Activated CD8-positive, alpha-beta memory T cell treated with anti-CD3 and anti-CD28 coated beads for 4 hours (primary cell): ENCODE data around the gene CFAP77.
"Not testable (repeated sequence)": the region's sequence is repeated elsewhere in the genome, so short reads cannot be mapped to it uniquely, and the experiment has no call there.

Source experiments
- DNase-seq, 2 donors: peaks; one replicate each; pipeline ENCODE4 v3.0.0-alpha.2; 2020; ENCODE audit warnings: low read depth in 2 of 2

Gene CFAP77

DNA sequence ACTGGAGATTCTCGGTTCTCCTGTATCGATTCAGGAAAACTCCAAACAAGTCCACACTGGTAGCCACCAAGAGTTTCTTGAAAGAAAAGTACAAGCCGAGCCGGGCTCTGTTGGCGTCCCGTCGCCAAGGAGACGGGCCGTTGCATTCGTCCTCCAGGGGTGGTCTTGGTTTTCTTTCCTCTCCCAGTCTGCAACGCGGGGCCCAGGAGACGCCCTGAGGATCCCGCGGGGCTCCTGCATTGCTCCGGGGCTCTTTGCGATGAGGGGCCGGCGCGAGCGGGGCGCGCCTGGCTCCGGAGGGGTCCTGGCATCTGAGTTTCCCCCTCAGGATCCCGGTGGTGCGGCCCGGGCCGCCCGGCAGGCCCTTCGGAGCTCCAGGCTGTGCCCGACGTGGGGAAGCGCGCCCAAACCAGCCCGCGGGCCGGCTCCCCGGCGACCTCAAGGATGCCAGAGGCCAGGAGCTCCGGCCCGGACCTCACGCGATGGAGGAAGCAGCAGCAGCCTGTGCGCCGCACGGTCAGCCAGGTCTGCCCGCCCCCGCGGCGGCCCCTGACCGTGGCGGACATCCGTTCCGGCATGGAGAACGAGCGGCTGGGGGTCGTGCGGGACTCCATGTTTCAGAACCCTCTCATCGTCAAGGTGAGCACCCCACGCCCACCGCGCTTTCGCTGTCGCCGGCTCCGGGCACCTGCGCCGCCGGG is at the start of gene CFAP77:
Gene CFAP77, plus strand, starts transcription at position 384 of the 701 bp plus-strand sequence. Its CDS starts 61 bp downstream, at position 445.
- DNase-seq = no peak

DNA sequence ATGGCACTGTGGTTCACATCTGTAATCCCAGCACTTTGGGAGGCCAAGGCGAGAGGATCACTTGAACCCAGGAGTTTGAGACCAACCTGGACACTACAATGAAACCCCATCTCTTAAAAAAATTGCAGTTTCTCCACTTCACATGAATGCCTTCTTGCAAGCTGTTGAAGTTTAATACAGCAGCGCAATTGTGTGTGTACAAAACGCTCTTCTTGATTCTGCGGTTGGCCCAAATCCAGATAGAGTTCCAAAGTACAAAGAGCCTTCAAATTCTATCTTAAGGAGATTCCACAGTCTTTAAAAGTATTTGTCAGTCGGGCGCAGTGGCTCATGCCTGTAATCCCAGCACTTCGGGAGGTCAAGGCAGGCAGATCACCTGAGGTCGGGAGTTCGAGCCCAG is 45.9 kb upstream of the CFAP77 start:
- no peak for DNase-seq

DNA sequence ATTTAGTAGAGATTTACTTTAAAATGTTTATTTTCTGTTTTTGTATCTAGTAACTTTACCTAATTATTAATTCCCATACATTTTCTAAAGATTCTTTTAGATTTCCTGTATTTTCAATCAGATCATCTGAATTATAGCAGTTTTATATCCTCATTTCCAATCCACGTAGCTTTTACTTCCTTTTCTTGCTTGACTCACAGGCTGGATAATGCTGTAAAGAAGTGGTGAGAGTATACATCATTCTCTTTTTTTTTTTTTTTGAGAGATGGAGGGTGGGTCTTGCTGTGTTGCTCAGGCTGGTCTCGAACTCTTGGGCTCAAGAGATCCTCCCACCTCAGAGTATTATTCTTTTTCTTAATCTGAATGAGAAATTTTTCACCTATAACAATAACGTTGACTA is 44.0 kb upstream of the CFAP77 start:
- DNase-seq = no peak

DNA sequence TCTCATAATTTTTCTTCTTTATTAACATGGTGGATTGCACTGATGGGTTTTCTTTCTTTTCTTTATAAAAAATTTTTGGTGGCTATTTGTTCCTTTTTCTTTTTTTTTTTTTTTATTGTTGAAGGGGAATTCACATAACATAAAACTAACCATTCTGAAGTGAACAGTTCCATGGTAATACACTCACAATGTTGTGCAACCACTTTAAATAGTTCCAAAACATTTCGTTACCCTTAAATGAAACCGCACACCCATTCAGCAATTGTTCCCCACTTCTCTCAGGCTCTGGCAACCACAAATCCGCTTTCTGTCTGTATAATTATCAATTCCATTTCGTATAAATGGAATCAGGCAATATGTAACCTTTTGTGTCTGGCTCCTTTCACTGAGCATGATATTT is 43.5 kb upstream of the CFAP77 start:
- no peak for DNase-seq

DNA sequence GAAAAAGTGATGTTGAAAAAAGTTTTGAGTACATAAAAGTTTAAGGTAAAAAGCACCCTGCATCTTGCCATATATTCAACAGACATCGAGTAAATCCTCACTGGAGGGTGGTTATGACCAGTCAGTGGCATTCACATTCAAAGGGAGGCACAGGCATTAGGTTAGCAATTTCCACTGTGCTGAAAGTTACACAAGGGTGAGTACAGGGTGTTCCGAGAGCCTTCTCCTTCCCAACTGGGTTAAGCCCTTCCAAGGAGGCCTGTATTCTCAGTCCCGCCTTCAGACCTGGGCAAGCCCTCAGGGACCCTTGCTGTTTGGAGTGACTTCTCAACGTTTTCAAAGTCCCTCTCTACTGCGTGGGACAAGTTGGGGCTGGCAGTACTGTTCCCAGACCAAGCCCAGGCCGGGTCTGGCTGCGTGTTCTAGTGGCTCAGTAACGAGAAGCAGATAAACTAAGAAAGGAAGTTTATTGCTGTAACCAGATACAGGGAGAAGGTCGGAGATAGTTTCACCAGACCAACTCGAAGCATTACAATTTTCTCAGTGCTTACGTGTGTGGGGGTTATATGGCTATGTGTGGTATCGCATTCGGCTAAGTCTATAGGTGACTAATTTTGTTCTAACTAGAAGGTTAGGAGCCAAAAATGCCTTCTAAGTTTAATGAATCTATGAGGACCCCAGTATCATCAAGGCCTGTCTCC is 42.2 kb upstream of the CFAP77 start:
- no peak for DNase-seq

DNA sequence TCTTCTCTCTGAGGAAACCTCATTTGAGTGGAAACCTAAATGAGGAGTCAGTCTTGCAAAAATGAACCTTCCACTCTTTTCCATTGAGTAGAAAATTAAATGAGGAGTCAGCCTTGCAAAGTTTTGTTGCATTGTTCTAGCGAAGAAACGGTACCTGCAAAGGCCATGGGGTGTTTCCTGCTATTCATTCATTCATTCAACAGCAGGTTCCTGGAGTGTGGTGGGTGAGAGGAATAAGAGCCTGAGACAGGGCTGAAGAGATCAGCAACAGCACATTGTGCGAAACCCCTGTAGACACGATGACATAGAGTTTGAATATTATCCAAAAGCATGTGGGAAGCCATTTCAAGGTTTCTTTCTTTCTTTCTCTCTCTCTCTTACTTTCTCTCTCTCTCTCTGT is 40.6 kb upstream of the CFAP77 start:
- no peak for DNase-seq

DNA sequence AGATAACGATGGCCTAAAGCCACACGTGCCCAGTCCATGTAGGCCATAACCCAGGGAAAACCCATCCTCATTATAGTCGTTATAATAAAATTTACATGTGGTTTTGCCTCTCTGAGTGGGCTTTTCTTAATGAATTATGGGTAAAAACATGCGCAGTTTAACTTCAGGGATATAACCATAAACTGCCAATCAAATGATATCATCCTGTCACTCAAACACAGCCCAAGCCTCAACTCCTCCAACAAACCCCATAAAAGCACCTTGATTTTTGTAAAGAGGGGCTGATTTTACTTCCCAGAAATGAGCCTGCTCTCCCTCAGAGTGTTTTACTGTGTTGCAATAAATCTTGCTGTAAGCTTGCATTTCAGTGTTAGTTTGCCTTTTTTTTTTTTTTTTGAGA is 39.4 kb upstream of the CFAP77 start:
- no peak for DNase-seq

DNA sequence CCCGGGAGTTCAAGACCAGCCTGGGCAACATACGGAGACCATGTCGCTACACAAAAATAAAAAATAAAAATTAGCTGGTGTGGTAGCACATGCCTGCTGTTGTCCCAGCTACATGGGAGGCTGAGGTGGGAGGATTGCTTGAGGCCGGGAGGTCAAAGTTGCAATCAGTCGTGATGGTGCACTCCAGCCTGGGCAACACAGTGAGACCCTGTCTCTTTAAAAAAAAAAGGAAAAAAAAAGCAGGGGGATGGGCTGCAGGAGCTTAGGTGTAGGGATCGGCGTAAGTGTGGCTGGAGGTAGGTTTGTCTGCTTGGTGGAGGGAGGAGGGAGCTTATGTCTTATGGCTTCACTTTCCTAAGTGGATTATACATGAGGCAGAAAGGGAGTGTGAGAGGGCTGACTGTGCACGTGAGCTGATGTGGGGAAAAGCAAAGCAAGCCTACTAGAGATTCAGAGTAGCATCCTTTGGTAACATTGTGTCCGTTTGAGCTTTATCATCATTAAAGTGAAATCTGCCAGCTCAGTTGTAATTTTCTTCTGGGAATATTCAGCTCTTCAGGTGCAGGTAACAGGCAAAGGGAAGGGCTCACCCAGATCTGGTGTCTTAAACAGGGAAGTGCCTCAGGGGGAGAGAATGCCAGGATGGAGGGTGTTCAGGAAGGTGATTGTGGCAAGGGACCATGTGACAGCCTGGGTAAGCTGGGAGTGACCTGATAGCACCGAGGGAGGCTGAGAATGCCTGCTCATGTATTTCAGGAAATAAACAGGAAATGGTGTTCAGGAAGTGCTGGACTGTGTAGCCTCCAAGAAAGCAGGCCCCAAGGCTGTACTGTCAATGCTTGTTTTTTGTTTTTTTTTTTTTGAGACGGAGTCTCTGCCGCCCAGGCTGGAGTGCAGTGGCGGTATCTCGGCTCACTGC is 37.6 kb upstream of the CFAP77 start:
- DNase-seq = no peak

DNA sequence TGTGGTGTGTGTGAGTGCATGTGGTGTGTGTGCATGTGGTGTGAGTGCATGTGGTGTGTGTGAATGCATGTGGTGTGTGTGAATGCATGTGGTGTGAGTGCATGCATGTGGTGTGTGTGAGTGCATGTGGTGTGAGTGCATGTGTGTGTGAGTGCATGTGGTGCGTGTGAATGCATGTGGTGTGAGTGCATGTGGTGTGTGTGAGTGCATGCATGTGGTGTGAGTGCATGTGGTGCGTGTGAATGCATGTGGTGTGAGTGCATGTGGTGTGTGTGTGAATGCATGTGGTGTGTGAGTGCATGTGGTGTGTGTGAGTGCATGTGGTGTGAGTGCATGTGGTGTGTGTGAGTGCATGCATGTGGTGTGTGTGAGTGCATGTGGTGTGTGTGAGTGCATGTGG is 32.2 kb upstream of the CFAP77 start:
- not testable (repeated sequence) for DNase-seq

DNA sequence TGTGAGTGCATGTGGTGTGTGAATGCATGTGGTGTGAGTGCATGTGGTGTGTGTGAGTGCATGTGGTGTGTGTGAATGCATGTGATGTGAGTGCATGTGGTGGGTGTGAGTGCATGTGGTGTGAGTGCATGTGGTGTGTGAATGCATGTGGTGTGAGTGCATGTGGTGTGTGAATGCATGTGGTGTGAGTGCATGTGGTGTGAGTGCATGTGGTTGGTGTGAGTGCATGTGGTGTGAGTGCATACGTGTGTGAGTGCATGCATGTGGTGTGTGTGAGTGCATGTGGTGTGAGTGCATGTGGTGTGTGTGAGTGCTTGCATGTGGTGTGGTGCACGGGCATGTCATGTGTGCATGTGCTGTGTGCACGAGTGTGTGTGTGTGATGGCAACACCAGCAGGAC is 31.6 kb upstream of the CFAP77 start:
- not testable (repeated sequence) for DNase-seq

DNA sequence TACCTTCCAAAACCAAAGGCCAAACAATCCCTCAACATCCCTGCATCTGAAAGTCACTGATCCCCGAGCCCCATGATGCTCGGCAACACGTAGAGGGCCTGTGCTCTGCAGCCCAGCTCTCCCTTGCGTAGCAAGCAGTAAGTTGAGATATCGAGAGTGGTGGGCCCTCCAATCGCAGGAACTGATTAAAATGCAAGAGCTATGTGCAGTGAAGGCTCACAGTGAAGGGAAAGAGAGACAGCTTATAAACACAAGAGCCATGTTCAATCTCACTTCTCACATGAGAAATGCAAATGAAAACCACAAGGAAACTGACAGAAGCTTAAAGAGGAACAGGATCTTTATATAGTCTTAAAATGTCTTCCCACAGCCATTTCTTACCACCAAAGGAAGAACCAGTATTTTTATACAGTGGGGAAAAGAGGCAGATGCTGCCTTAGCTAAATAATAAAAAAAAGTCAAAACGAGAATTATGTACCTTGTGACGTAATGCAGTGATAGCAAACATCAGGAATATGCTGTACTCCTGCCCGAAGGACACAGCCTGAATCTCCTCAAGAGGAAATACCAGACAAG is 28.0 kb upstream of the CFAP77 start:
- DNase-seq = no peak

DNA sequence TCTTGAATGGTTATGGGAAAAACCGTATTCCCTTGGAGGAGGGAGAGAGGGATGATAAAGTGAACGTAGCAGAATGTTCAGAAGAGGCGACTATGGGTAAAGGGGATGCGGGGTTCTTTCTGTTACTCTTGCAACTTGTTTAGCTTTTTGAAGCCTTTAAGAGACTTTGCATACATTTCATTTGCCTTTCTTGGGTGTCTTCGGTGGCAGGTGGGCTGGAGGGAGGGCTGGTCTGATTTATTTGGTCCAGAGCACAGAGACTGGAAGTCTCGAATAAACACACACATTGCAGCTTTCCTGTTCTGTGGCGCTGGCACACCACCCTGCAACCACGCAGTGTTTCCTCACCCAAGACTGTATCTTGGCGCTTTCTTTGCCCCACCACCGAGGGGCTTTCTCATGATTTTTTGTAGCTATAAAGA is 26.5 kb upstream of the CFAP77 start:
- no peak for DNase-seq

DNA sequence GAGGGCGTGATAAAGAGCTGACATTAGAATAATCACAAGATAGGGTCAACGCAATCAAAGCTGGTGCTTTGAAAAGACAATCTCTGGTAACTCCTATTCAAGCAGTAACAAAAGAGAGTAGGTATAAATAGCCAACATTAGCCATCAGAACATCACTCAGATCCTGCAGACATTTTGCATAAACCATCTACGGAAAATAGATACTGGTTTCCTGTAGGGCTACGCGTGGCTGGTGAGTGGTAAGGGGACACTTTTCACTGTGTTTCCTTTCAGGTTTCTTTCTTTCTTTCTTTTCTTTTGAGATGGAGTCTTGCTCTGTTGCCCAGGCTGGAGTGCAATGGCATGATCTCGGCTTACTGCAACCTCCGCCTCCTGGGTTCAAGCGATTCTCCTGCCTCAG is 25.6 kb upstream of the CFAP77 start:
- no peak for DNase-seq

DNA sequence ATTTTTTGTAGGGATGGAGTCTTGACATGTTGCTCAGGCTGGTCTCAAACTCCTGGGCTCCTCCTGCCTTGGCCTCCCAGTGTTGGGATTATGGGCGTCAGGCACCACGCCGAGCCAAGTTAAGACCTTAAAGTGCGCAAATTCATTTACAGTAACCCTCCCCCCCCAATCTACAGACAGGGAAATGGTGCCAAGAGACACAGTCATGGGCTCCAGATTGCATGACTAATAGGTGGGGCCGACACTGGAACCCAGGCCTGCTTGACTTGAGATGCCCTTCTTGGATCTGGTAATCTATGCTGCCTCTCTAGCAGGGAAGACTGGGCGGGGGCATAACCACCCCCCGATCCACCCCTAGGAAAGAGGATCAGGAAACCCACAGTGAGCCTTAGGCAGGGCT is 22.9 kb upstream of the CFAP77 start:
- no peak for DNase-seq

DNA sequence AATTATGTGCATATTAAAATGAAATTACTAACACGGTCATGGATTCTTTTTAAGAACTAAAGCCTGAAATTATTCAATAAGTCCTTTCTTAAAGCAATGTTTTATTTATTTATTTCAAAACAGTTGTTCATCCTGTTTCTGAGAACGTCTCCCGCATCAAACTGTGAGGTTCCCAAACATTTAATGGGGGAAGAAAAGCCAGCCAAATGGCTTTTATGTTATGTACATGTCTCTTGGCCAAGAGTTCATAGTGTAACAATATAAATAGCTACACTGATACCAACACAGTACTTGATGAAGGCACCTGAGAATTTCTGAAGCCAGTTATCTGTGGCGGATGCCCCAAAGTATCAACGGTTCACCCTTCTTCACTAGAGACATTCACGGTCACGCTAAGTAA is 19.0 kb upstream of the CFAP77 start:
- no peak for DNase-seq

DNA sequence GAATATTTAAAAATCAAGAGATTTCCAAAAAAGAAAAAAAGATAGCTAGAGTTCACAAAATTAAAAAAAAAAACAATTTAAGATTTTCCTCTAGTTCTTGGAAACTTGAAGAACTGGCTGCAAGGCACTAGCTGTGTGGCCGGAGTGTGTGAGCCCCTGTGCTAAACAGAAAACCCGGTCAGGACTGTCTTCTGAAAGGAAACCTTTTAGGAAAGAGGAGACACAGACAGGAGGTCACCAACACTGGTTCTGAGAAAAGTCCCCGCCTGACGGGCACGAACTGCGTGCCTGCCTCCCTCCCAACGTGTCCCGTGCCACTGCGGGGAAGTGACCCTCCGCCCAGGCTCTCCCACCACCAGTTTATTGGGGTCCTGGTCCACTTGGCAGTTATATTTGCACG is 18.6 kb upstream of the CFAP77 start:
- no peak for DNase-seq

DNA sequence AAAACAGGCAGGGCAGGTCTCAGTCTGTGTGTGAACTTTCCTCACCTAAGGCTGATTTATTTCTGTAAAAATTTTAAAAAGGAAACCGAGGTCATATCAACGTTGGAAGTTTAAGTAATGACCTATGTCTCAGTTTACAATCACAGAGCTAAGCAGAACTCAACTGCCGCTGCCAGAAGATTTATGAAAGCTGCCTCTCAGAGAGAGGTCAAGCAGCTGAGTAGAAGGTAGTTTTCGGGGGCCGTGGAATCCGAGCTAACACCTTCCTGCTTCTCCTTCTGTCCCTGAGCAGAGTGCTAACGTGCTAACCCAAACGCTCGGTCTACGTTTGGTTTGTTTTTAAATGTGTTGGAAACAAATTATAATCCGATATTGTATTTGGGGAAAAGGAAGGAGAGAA is 14.5 kb upstream of the CFAP77 start:
- DNase-seq = no peak

DNA sequence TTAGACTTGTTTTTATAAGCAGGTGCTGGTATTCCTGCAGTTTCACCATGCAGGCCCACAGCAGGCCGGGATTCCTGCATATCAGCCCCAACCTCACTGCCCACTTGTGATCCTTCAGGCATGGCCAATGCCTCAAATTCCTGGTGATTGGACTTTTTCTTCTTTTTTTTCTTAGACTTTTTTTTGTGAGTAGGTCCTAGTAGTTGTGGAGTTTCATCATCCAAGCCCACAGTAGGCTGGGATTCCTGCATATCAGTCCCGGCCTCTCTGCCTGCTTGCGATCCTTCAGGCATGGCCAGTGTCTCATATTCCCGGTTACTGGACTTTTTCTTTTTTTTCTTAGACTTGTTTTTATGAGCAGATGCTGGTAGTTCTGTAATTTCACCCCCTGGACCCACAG is 8.2 kb upstream of the CFAP77 start:
- no peak for DNase-seq

DNA sequence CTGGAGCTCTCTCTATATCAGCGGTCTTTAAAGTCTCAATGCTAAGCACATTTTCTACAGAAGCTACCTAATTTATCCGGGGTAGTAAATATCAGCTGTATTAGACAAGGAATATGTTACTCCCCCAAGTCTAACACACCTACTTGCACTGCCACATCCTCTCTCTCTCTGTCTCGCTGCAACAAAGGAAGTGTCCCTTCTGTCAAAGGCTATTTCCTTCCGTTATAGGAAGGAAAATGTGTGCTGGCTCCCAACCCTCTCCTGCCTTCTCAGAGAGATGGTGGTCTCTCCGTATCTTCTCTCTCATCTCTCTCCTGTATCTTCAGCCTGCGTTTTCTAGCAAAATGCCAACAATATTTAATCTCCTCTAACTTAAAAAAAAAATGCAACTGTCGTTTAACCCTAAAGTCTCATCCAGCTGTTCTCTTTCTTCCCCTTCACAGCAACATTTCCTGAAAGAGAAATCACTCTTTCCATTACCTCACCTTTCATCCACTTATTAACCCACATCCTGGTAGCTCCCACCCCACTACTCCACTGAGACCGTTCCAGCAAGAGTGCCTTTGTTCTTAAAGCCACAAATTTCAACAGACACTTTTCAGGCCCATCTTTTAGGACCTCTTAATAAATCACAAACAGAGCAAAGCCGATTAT is 5.7 kb upstream of the CFAP77 start:
- DNase-seq = no peak

DNA sequence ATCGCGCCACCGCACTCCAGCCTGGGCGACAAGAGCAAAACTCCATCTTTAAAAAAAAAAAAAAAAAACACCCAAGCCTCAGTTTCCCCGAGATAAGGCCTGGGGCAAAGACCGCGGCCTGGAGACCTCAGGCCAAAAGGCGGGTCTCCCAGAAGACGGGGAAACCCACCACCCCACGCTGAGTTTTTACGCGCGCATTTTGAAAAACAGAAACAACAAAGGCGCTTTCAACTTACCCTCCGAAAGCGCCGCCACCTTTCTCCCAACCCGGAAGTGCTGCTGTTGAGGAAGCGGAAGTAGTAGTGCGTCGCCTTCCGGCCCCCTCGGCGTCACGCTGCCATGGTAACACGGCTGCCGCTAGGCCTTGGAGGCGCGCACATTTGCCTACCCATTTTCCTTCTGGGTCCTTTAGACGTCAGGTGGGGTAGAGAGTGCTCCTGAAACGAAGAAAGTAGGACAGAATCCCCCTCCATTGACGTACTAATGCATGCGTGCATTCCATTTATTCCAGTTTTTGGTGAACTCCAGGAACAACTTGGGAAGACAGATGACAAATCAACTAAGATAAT is 3.4 kb upstream of the CFAP77 start, which contains the start of gene TTF1:
Gene TTF1, minus strand, starts transcription at position 287 of the 569 bp plus-strand sequence. CDS start 4,019 bp downstream, outside the sequence.
- peak; percentile 90 for DNase-seq

DNA sequence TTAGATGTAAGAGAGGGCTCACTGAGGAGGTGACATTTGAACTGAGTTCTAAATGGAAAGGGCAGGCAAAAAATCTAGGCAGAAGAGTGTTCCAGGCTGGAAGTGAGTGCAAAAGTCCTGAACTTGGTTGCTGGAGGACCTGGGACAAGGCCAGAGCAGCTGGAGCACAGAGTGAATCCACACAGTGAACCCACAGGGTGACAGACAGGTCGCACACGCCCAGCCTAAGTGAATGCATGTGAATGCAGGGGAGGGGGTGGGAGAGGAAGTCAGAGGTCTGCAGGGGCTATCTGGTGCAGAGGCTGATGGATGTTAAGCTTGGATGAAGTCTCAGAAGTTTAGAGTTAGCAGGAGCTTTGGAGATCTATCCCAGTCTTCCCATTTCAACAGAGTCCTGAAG is 2.8 kb upstream of the CFAP77 start:
- DNase-seq = no peak
